NAMALWA (cell line): ENCODE results near the gene PIP.
"Not testable (repeated sequence)": the region's sequence is repeated elsewhere in the genome, so short reads cannot be mapped to it uniquely, and the experiment has no call there.

ENCODE experiments used
- DNase-seq: peaks from one replicate; pipeline ENCODE4 v3.0.0-alpha.2; 2015; ENCODE audit warnings: low spot score

The PIP gene

DNA sequence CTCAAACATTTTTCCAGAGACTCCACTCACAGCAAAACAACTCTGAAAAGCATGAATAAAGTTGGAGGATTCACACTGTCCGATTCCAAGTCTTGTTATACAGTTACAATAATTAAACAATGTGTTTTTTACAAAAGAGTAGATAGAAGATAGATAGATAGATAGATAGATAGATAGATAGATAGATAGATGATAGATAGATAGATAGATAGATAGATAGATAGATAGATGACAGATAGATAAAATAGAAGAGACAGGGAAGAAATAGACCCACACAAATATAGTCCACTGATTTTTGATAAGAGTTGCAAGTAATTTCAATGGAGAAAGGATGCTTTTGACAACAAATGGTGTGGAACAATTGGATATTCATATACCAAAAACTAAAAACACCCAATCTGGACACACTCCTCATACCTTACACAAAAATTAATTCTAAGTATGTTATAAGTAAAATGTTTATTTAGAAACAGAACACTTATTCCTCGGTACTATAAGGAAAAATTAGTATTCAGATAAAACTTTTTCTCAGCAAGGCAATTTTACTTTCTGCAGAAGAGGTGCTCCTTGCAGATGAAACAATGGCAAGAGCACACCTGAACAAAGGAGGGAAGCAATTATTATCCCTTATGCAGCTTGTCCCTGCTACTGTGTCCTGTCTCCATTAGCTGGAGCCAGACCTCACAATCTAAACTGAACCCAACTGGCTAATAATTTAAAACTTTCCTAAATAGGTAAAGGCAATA, 45.7 kb downstream of the PIP start:
- no peak for DNase-seq

DNA sequence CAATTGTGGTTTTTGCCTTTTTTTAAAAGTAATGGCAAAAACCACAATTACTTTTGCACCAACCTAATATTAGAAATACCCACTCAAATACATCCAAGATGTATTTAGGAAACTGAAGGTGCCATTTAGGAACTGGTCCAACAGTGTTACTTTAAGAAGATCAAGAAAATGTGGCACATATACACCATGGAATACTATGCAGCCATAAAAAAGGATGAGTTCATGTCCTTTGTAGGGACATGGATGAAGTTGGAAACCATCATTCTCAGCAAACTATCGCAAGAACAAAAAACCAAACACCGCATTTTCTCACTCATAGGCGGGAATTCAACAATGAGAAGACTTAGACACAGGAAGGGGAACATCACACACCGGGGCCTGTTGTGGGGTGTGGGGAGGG, 48.9 kb downstream of the PIP start:
- not testable (repeated sequence) for DNase-seq

DNA sequence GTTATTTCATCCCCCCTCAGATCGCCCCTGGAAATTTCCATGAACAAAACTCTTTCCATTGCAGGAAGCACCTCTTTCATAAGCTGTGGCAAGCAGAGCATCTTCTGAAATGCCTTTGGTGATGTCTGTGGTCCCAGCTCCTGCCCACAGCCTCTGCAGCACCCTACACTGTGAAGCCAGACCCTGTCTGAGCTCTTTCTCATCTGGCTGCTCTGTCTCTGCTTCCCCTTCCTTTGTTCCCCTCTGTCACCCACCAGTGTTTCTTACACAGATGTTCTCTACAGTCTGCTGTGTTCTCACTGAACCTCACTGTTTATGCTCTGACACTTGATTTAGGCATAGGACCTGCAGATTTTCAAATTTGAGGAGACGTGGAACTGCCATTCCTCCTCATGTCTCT, 49.5 kb downstream of the PIP start:
- no peak for DNase-seq

DNA sequence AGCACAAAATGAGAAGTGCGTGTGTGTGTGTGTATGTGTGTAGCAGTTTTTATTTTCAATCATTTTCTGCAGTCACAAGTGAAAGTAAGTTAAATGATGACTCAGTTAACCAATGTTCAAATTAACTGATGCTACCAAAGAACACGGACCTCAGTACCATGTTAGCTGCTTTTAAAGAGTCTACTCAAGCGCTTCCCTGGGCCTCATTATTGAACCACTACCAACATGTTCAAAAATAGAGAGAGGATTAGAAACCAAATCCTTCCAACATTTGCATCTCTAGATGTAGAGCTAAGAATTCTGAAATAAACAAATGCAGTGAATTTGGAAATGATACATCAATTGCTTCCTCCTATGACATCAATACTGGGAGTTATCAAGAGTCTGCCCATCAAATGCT, 51.1 kb downstream of the PIP start, which contains the start of gene TAS2R39:
TSS of gene TAS2R39 (plus strand) at position 396 of the 400 bp plus-strand sequence. CDS start at position 396, 0 bp downstream.
- no peak for DNase-seq

DNA sequence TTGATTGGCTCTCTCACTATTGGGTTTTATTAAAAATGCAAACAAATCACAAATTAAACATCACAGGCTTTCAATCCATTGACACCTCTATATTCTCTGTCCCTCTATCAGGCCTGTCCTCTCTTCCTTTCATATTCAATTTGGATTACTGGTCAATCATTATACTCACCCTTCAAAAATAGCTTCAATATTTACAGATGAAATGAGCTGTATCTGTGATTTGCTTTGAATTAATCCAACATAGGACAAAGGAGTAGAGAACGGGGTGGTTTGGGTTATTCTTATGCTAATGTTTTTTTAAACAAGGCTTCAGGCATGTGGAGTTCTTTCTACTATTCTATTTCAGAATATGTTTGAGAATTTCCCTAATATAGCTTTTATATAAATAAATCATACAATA, 53.7 kb downstream of the PIP start:
- DNase-seq, result no peak

DNA sequence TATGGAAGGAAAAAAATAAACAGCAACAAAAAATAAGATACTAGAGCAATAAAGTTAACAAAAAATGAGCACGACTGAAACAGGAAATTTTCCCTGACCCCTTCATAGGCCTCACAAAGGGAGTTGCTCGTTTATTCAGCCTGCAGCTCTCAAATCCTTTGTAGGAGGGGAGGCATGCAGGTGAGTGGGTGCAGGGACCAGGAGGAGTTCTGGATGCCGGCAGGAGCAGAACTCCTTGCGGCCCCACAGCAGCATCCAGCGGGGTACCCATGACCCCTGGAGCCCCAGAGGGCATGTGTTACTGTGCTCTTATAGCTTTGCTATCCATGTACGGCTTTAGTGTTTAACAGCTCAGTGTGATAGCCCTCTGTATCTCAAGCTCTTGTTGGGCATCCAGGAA, 57.1 kb downstream of the PIP start:
- DNase-seq, result no peak
